SU-DHL-6 (cell line): ENCODE measurements around the gene ARPP21.

Experiments
- H2AFZ ChIP-seq: fragments of 200-600 bp; sonication (generic); 2 replicates; pipeline ENCODE4 v1.6.1; 2014; ENCODE audit warnings: low read depth, mild to moderate bottlenecking, moderate library complexity, mixed read lengths, antibody characterized with exemption, low read length; ENCODE audit not compliant: severe bottlenecking
- H3F3A ChIP-seq: fragments of 200-600 bp; shearing (Covaris generic); 2 replicates; pipeline ENCODE4 v1.6.0; 2016; ENCODE audit warnings: antibody characterized with exemption, mild to moderate bottlenecking; ENCODE audit not compliant: insufficient read depth
- H3K27ac ChIP-seq: fragments of 200-600 bp; sonication (generic); 2 replicates; pipeline ENCODE4 v1.5.1; 2016; ENCODE audit warnings: low read depth, mild to moderate bottlenecking, low read length, moderate library complexity, mixed read lengths
- H3K27me3 ChIP-seq: fragments of 200-600 bp; sonication (generic), shearing (Covaris generic); 2 replicates; pipeline ENCODE4 v1.6.0; 2014; ENCODE audit warnings: mild to moderate bottlenecking, low read length
- H3K36me3 ChIP-seq: fragments of 200-600 bp; sonication (generic); 2 replicates; pipeline ENCODE4 v1.6.1; 2014; ENCODE audit warnings: mild to moderate bottlenecking, low read length, mixed read lengths
- H3K4me2 ChIP-seq: fragments of 300-600, 200-600 bp; shearing (Covaris generic), sonication (generic); 2 replicates; pipeline ENCODE4 v1.6.0; 2014; ENCODE audit warnings: low read length, low read depth, mild to moderate bottlenecking; ENCODE audit not compliant: poor library complexity, severe bottlenecking
- H3K4me3 ChIP-seq: fragments of 200-600 bp; sonication (generic); 2 replicates; pipeline ENCODE4 v1.5.1; 2014; ENCODE audit warnings: antibody characterized with exemption, low read length, mild to moderate bottlenecking, mixed read lengths; ENCODE audit not compliant: insufficient read depth, poor library complexity, severe bottlenecking
- H3K79me2 ChIP-seq: fragments of 200-600 bp; sonication (generic); 2 replicates; pipeline ENCODE4 v1.6.1; 2014; ENCODE audit warnings: mild to moderate bottlenecking, low read length, moderate library complexity; ENCODE audit not compliant: insufficient read depth
- H3K9ac ChIP-seq: fragments of 200-600 bp; sonication (generic); 2 replicates; pipeline ENCODE4 v1.7.0; 2014; ENCODE audit warnings: mild to moderate bottlenecking, low read length
- H3K9me2 ChIP-seq: fragments of 200-600 bp; sonication (generic); replicated peaks from 2 replicates; pipeline ENCODE4 v1.6.1; 2014; ENCODE audit warnings: low read length; ENCODE audit not compliant: insufficient read depth
- H3K9me3 ChIP-seq: fragments of 200-600 bp; sonication (generic); 2 replicates; pipeline ENCODE4 v1.6.1; 2014; ENCODE audit warnings: low read length, mixed read lengths; ENCODE audit not compliant: insufficient read depth
- H4K20me1 ChIP-seq: fragments of 200-600 bp; sonication (generic); 2 replicates; pipeline ENCODE4 v1.6.1; 2014; ENCODE audit warnings: low read depth, mild to moderate bottlenecking, antibody characterized with exemption, low read length, moderate library complexity, mixed read lengths
- CTCF ChIP-seq: fragments of 200-600 bp; sonication (generic); IDR thresholded peaks from one replicate; pipeline ENCODE4 v1.5.1; 2017; ENCODE audit warnings: antibody characterized with exemption, mild to moderate bottlenecking, low read length, moderate library complexity; ENCODE audit not compliant: insufficient read depth, poor library complexity, severe bottlenecking
- EZH2phosphoT487 ChIP-seq: fragments of 200-600 bp; sonication (generic), shearing (Covaris generic); conservative IDR thresholded peaks from 2 replicates; pipeline ENCODE4 v1.6.1; 2018; ENCODE audit warnings: mild to moderate bottlenecking, antibody characterized with exemption, low read length, moderate library complexity, mixed read lengths

The ARPP21 gene

GRCh38 chr3:35651851-35652250, 12.5 kb downstream of the ARPP21 start:
- no peaks in the 10 kb centered on the region for H3K79me2 ChIP-seq
- H3K4me2 ChIP-seq, result no peak overlapping the region
- TF ChIP-seq EZH2phosphoT487 (no peak), CTCF (no peak)

GRCh38 chr3:35653347-35653746, 14.0 kb downstream of the ARPP21 start:
- Histone ChIP-seq H3K4me3 (no peak overlapping the region), H3K27ac (no peak overlapping the region), H3F3A (no peaks in the 10 kb centered on the region), H3K9me2 (no peaks in the 10 kb centered on the region), H3K9me3 (no peaks in the 10 kb centered on the region), H2AFZ (no peak overlapping the region), H3K79me2 (no peaks in the 10 kb centered on the region), H3K9ac (no peak overlapping the region), H3K36me3 (no peaks in the 10 kb centered on the region), H3K27me3 (no peaks in the 10 kb centered on the region), H3K4me2 (no peak overlapping the region), H4K20me1 (no peaks in the 10 kb centered on the region)
- TF ChIP-seq CTCF (no peak), EZH2phosphoT487 (no peak)

More at GRCh38 chr3:35651851-35652250, 12.5 kb downstream of the ARPP21 start:
- Histone ChIP-seq H3K36me3 (no peaks in the 10 kb centered on the region), H3K9me3 (no peaks in the 10 kb centered on the region), H3K9ac (no peak overlapping the region), H3K27me3 (no peaks in the 10 kb centered on the region), H3K9me2 (no peaks in the 10 kb centered on the region), H2AFZ (no peak overlapping the region), H4K20me1 (no peaks in the 10 kb centered on the region), H3K27ac (no peak overlapping the region), H3F3A (no peaks in the 10 kb centered on the region), H3K4me3 (no peak overlapping the region)

GRCh38 chr3:35654476-35654875, 15.2 kb downstream of the ARPP21 start:
- Histone ChIP-seq H3K4me2 (no peak overlapping the region), H3K9me2 (no peaks in the 10 kb centered on the region), H3K27me3 (no peaks in the 10 kb centered on the region), H3K9me3 (no peaks in the 10 kb centered on the region), H3K79me2 (no peaks in the 10 kb centered on the region), H3F3A (no peaks in the 10 kb centered on the region), H3K9ac (no peak overlapping the region), H3K36me3 (no peaks in the 10 kb centered on the region), H3K4me3 (no peak overlapping the region), H3K27ac (no peak overlapping the region), H2AFZ (no peak overlapping the region), H4K20me1 (no peaks in the 10 kb centered on the region)
- TF ChIP-seq CTCF (no peak), EZH2phosphoT487 (no peak)

GRCh38 chr3:35658686-35659085, 19.4 kb downstream of the ARPP21 start:
- Histone ChIP-seq H3K9me3 (no peaks in the 10 kb centered on the region), H3K4me2 (no peak overlapping the region), H3K9me2 (no peaks in the 10 kb centered on the region), H3K9ac (no peak overlapping the region), H3K27me3 (no peaks in the 10 kb centered on the region), H4K20me1 (no peaks in the 10 kb centered on the region), H3K79me2 (no peaks in the 10 kb centered on the region), H3K4me3 (no peak overlapping the region), H3F3A (no peaks in the 10 kb centered on the region), H3K36me3 (no peaks in the 10 kb centered on the region), H3K27ac (no peak overlapping the region), H2AFZ (no peak overlapping the region)
- TF ChIP-seq EZH2phosphoT487, result no peak
- TF ChIP-seq CTCF, result no peak
